ENCODE measurements around the gene ARID1B.

Gene ARID1B

GRCh38 chr6:156946370-156946936, 169.3 kb downstream of the ARID1B start:
- no peak for DNase-seq

GRCh38 chr6:156948277-156948676, 171.1 kb downstream of the ARID1B start:
- DNase-seq = no peak

GRCh38 chr6:156948807-156949206, 171.6 kb downstream of the ARID1B start:
- no peak for DNase-seq

- no peak for DNase-seq
Observed at GRCh38 chr6:156949376-156949775, 172.2 kb downstream of the ARID1B start.

GRCh38 chr6:156950084-156950483, 172.9 kb downstream of the ARID1B start:
- no peak for DNase-seq

- no peak for DNase-seq
Observed at GRCh38 chr6:156950531-156950930, 173.4 kb downstream of the ARID1B start.

- no peak for DNase-seq
Observed at GRCh38 chr6:156952401-156952800, 175.2 kb downstream of the ARID1B start.

GRCh38 chr6:156953127-156953478, 175.9 kb downstream of the ARID1B start:
- DNase-seq = no peak

GRCh38 chr6:156953479-156954146, 176.4 kb downstream of the ARID1B start:
- DNase-seq = peak; percentile 78

- no peak for DNase-seq
Observed at GRCh38 chr6:156954191-156954590, 177.0 kb downstream of the ARID1B start.

- DNase-seq = no peak
Observed at GRCh38 chr6:156954816-156955215, 177.6 kb downstream of the ARID1B start.

- DNase-seq = no peak
Observed at GRCh38 chr6:156955494-156956183, 178.5 kb downstream of the ARID1B start.

GRCh38 chr6:156956286-156956685, 179.1 kb downstream of the ARID1B start:
- DNase-seq = no peak

GRCh38 chr6:156957931-156958547, 180.9 kb downstream of the ARID1B start:
- DNase-seq = no peak

GRCh38 chr6:156960525-156960924, 183.3 kb downstream of the ARID1B start:
- DNase-seq = no peak

- no peak for DNase-seq
Observed at GRCh38 chr6:156961282-156961892, 184.2 kb downstream of the ARID1B start.

GRCh38 chr6:156963712-156964700, 186.8 kb downstream of the ARID1B start:
- DNase-seq = no peak

GRCh38 chr6:156967852-156968251, 190.7 kb downstream of the ARID1B start:
- DNase-seq = no peak

GRCh38 chr6:156969233-156969632, 192.1 kb downstream of the ARID1B start:
- no peak for DNase-seq

GRCh38 chr6:156970595-156971112, 193.5 kb downstream of the ARID1B start:
- DNase-seq = no peak

GRCh38 chr6:156971153-156971885, 194.1 kb downstream of the ARID1B start:
- DNase-seq = no peak
